ENCODE results near the gene APOBEC3H. TPM values are rescaled to one million over a fixed set of nuclear protein-coding genes. Genes with fewer than 3 reads are reported as not detected.

APOBEC3H gene
- polyA plus RNA-seq, 3 donors, result 0.13 to 0.26 TPM; not detected in 1

GRCh38 chr22:39130152-39130704 lies 33.2 kb downstream of the APOBEC3H start:
- no peak for DNase-seq (ENCODE audit: extremely low read depth in 1 of 11, low read depth in 9 of 11, low spot score in 4 of 11)

- no peak for DNase-seq (ENCODE audit: extremely low read depth in 1 of 11, low read depth in 9 of 11, low spot score in 4 of 11)
Measured at GRCh38 chr22:39130892-39131855, 34.1 kb downstream of the APOBEC3H start.

- no peak for DNase-seq (ENCODE audit: extremely low read depth in 1 of 11, low read depth in 9 of 11, low spot score in 4 of 11)
Measured at GRCh38 chr22:39132281-39132680, 35.2 kb downstream of the APOBEC3H start.

GRCh38 chr22:39132871-39133524 lies 36.0 kb downstream of the APOBEC3H start:
- DNase-seq (ENCODE audit: extremely low read depth in 1 of 11, low read depth in 9 of 11, low spot score in 4 of 11), result no peak

- no peak for DNase-seq (ENCODE audit: extremely low read depth in 1 of 11, low read depth in 9 of 11, low spot score in 4 of 11)
Measured at GRCh38 chr22:39133871-39134270, 36.8 kb downstream of the APOBEC3H start.

GRCh38 chr22:39134366-39135091 lies 37.5 kb downstream of the APOBEC3H start:
- no peak for DNase-seq (ENCODE audit: extremely low read depth in 1 of 11, low read depth in 9 of 11, low spot score in 4 of 11)

GRCh38 chr22:39135092-39135896 lies 38.2 kb downstream of the APOBEC3H start:
- DNase-seq (ENCODE audit: extremely low read depth in 1 of 11, low read depth in 9 of 11, low spot score in 4 of 11), result peak in 1 of 11 donors; percentile 34

- no peak for DNase-seq (ENCODE audit: extremely low read depth in 1 of 11, low read depth in 9 of 11, low spot score in 4 of 11)
Measured at GRCh38 chr22:39136317-39136716, 39.3 kb downstream of the APOBEC3H start.

GRCh38 chr22:39138357-39138997 lies 41.4 kb downstream of the APOBEC3H start:
- no peak for DNase-seq (ENCODE audit: extremely low read depth in 1 of 11, low read depth in 9 of 11, low spot score in 4 of 11)

- DNase-seq (ENCODE audit: extremely low read depth in 1 of 11, low read depth in 9 of 11, low spot score in 4 of 11), result no peak
Measured at GRCh38 chr22:39139933-39140332, 42.9 kb downstream of the APOBEC3H start.

GRCh38 chr22:39142088-39142680 lies 45.1 kb downstream of the APOBEC3H start:
- DNase-seq (ENCODE audit: extremely low read depth in 1 of 11, low read depth in 9 of 11, low spot score in 4 of 11), result no peak

GRCh38 chr22:39144101-39144767 lies 47.2 kb downstream of the APOBEC3H start:
- no peak for DNase-seq (ENCODE audit: extremely low read depth in 1 of 11, low read depth in 9 of 11, low spot score in 4 of 11)

- no peak for DNase-seq (ENCODE audit: extremely low read depth in 1 of 11, low read depth in 9 of 11, low spot score in 4 of 11)
Measured at GRCh38 chr22:39146256-39147101, 49.4 kb downstream of the APOBEC3H start.

GRCh38 chr22:39147335-39148025 lies 50.4 kb downstream of the APOBEC3H start:
- no peak for DNase-seq (ENCODE audit: extremely low read depth in 1 of 11, low read depth in 9 of 11, low spot score in 4 of 11)

- DNase-seq (ENCODE audit: extremely low read depth in 1 of 11, low read depth in 9 of 11, low spot score in 4 of 11), result no peak
Measured at GRCh38 chr22:39148026-39148726, 51.1 kb downstream of the APOBEC3H start.

All from renal cortex interstitium (tissue), 11 donors.